COLO668 (cell line): Measurements from ENCODE around the gene MGAT4A.
A peak's percentile ranks its signal among the peaks of the same experiment; 100 is the strongest.

ENCODE experiments used
- DNase-seq: peaks from one replicate; lab custom pipeline; 2025; ENCODE audit not compliant: unreplicated experiment; lab: John Stamatoyannopoulos, UW

MGAT4A gene

GRCh38 chr2:98578231-98578630 is 152.7 kb downstream of the MGAT4A start:
- DNase-seq, result no peak

DNA sequence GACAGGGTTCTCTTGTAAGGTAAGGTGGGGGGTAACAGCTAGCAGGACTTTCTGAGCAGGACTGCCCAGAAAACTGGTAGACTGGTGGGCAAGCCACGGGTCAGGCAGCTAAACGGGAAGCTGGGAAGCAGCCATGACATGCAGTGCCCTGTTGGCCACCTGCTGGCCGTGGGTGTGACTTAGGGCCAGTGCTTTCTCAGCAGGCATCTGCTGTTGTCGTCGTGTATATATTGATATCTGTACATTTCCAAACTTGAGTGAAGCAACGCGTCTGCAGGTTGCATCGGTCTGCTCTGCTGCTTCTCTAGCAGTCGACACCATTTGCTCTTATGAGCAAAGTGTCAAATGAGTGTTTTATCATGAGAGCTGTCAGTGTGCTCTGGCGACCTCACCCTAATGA is 153.6 kb downstream of the MGAT4A start:
- peak; percentile 16 for DNase-seq

- no peak for DNase-seq
These were observed 154.1 kb downstream of the MGAT4A start for GRCh38 chr2:98576666-98577312.

- DNase-seq, result no peak
These were observed 157.5 kb downstream of the MGAT4A start for GRCh38 chr2:98573426-98573825.

DNA sequence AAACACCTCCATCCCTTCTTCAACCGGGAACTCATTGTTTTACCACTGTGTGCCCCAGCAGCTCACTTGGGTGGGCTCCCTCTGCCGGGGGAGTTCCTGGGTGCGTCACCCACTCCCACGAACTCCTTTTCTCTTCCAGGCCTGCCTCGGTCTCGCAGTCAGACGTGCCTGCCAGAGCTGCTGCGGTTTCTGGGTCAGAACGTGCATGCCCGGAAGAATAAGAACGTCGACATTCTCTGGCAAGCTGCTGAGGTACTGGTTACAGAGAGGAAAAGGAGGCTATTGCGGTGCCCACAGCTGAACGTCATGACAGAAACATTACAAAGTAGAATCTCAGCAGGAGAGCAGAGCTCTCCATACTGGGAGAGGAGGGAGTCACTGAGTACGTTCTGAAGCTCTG is 158.3 kb downstream of the MGAT4A start:
- no peak for DNase-seq

- DNase-seq, result no peak
These were observed 158.7 kb downstream of the MGAT4A start for GRCh38 chr2:98572211-98572610.

GRCh38 chr2:98571796-98572195 is 159.1 kb downstream of the MGAT4A start:
- DNase-seq, result no peak

DNA sequence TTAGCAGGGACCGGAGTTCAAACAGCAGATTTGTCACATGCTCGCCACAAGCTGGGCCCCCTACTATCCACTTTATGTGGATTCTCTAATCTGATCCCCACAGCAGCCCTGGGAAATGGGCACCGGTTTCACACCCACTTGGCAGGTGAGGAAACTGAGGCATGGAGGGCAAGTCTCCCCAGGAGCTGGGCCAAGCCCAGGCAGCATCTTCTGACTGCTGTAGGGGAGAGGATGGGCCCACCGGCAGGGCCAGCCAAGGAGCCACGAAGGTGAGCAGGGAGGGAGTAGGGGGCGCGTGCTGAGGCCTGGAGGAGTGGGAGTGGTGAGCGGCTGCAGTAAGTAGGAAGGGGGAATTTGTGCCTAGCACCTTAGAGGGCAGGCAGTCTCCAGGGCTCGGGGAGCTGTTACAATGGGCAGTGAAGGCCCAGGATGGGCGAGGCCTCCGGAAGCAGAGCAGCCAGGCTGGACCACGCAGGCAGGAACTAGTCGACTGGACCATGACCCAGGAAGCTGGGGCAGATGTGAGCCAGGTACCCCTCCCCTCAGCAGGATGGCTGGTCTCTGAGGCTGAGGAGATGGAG is 159.7 kb downstream of the MGAT4A start:
- no peak for DNase-seq

DNA sequence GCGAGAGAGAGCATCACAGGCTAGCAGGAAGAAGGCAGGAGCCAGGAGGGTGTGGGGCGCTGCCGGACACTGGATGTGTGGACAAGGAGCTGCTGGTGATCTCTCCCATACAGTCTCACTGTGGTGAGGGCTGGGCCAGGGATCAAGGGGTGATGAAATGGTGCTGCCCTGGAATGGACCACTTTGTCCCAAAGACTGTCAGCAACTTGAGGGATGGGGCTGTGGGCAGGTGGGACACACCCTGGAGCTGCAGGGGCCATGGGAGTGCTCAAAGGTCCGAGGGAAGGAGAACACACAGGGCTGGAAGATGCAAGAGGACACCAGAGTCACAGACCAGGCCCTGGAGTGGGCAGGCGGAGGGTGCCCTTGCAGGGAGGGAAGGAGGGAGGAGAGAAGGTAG is 160.6 kb downstream of the MGAT4A start:
- no peak for DNase-seq

- no peak for DNase-seq
These were observed 161.0 kb downstream of the MGAT4A start for GRCh38 chr2:98569915-98570314.

DNA sequence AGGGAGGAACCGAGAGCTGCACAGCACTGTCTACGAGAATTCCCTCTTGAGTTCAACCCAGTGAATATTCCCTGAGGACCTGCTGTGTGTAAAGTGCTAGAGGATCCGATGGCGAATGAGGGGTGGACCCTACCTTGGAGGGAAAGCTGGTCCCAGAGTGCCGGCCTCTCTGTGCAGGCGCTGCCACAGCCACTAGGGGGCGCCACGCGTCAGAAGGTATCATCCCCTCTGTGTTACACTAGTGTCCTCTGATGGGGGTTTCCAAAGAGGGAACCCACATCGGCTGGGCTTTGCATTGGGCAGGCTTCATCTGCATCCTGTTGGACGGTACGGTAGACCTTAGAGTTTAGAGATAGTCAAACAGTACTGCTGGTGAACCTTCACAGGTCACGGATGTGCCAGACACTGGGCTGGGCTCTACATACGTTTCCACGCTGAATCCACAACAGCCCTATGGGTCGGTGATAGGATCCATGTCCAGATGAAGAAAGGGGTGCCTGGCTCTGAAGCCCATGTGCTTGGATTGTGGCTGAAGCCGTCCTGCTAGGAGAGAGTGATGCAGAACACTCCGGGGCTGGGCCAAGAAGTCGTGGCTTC is 161.6 kb downstream of the MGAT4A start:
- peak; percentile 53 for DNase-seq
